HG02759 (cell line): Measurements from ENCODE around the gene BASP1.
A peak's percentile ranks its signal among the peaks of the same experiment; 100 is the strongest.
"Not testable (repeated sequence)": the region's sequence is repeated elsewhere in the genome, so short reads cannot be mapped to it uniquely, and the experiment has no call there.

ENCODE experiments used
- ATAC-seq: cut with Tn5 transposase; IDR thresholded peaks from one replicate; pipeline ENCODE4 v1.9.1; 2021; ENCODE audit warnings: mild to moderate bottlenecking, moderate library complexity; ENCODE audit not compliant: unreplicated experiment

The BASP1 gene

GRCh38 chr5:17311811-17312210, 94.4 kb downstream of the BASP1 start:
- not testable (repeated sequence) for ATAC-seq

GRCh38 chr5:17312358-17312757, 94.9 kb downstream of the BASP1 start:
- ATAC-seq = no peak

GRCh38 chr5:17314907-17315471, 97.6 kb downstream of the BASP1 start:
- no peak for ATAC-seq

- no peak for ATAC-seq
These were observed 98.3 kb downstream of the BASP1 start for GRCh38 chr5:17315710-17316221.

GRCh38 chr5:17316970-17317459, 99.6 kb downstream of the BASP1 start:
- ATAC-seq = peak; percentile 66

- ATAC-seq = peak; percentile 39
These were observed 100.0 kb downstream of the BASP1 start for GRCh38 chr5:17317473-17317872.

- ATAC-seq = not testable (repeated sequence)
These were observed 101.7 kb downstream of the BASP1 start for GRCh38 chr5:17319095-17319494.

- ATAC-seq = no peak
These were observed 108.6 kb downstream of the BASP1 start for GRCh38 chr5:17325770-17326599.
